DOHH2 (cell line): Measurements from ENCODE around the gene CENPP.

Experiments
- CTCF ChIP-seq: fragments of 200-600 bp; sonication (generic); IDR thresholded peaks from one replicate; pipeline ENCODE4 v1.5.1; 2014; ENCODE audit warnings: antibody characterized with exemption, mild to moderate bottlenecking, low read depth, low read length; ENCODE audit not compliant: poor library complexity, severe bottlenecking
- EZH2phosphoT487 ChIP-seq: fragments of 200-600 bp; sonication (generic); IDR thresholded peaks from 2 replicates; pipeline ENCODE4 v1.6.1; 2017; ENCODE audit warnings: borderline replicate concordance, mild to moderate bottlenecking, antibody characterized with exemption, low read length, moderate library complexity, mixed read lengths

- TF ChIP-seq CTCF, result no peak
- no peak for TF ChIP-seq EZH2phosphoT487
Observed at GRCh38 chr9:92525306-92525705, 199.6 kb downstream of the CENPP start.
